Caki2 (cell line): ENCODE measurements around the gene KRTAP1-5. TPM values are rescaled to one million over a fixed set of nuclear protein-coding genes. Genes with fewer than 3 reads are reported as not detected.
"Not testable (repeated sequence)": the region's sequence is repeated elsewhere in the genome, so short reads cannot be mapped to it uniquely, and the experiment has no call there.

Experiments
- DNase-seq: peaks from one replicate; pipeline ENCODE4 v3.0.0-alpha.2; 2015; ENCODE audit warnings: low read depth
- in situ Hi-C: cut with HindIII; loops from 2 replicates; pipeline ENCODE4 v1.10.0; 2016; ENCODE audit warnings: low sequenced_read_pairs, low pct_unique_long_range_greater_than_20kb, mixed read lengths
- total RNA-seq: library from RNA; depleted of rRNA; stranded (reverse); fragments of >200 nt; shearing (Covaris generic); gene quantifications from 2 replicates; pipeline ENCODE4 v1.2.3, GENCODE V29; 2014; ENCODE audit warnings: low replicate concordance

Gene KRTAP1-5
- total RNA-seq, 1 experiment from 2014 or later: not detected

DNA sequence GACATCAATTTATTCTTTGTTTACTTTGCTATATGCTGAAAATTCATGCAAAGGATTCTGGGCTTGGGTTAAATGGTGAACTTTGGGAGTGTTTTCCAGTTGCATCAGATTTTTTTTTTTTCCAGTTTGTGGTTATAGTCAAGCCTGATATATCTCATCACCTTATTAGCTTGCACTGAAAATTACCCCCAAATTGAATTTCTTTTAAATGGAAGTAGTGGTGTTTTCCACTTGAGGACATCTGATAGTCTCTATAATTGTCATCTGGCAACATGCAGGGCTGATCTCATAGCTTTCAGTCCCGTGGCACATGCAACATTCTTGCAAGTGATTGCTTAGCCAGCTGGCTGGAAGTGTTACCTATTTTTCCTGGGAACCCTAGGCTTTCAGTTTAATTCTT, 13.4 kb downstream of the KRTAP1-5 start:
- no peak for DNase-seq
- in situ Hi-C loops: no loop called here

DNA sequence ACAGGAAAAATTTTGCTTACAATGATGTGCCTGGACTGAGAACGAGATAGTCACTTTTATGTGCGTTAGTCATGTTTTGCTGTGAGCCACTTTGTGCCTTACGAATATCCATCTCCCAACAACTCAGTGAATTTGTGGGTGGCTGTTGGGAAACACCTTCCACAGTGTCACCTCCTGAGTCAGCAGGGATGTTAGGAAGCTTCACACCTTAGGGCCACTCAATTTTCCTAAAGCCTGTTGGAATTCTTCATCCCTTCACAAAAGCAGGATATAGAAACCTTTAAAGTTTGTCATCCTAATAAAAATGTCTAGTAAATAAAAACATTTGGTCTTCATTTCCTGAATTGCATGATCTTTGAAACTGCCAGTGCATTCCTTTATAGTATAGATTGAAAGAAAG, 13.8 kb downstream of the KRTAP1-5 start:
- in situ Hi-C loops: no loop called here
- no peak for DNase-seq

DNA sequence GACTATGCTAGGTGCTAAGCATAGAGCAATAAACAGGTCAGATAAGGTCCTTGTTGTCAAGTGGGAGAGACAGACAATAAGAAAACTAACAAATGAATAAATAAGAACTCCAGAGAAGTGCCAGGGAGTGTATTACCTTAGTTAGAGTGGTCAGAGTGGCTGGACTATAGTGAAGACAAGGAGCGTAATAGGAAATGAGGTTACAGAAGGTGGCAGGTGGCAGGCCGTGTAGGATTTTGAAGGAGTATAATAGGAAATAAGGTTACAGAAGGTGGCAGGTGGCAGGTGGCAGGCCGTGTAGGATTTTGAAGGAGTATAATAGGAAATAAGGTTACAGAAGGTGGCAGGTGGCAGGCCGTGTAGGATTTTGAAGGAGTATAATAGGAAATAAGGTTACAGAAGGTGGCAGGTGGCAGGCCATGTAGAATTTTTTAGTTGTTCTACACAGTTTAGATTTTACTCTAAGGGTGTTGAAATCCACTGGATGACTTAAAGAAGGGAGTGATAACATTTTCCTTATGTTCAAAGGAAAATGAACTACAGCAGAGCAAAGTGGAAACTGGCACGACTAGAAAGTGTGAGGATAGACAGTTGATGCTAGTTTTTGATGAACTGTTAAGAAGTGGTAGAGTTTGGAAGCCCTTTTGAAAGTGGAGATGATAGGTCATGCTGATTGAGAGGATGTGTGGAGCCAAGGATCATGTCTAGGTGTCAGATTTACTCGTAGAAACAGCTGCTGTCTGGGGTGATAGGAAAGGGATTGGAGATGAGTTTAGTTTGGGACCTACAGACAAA, 14.5 kb downstream of the KRTAP1-5 start:
- in situ Hi-C loops: no loop called here
- no peak for DNase-seq

DNA sequence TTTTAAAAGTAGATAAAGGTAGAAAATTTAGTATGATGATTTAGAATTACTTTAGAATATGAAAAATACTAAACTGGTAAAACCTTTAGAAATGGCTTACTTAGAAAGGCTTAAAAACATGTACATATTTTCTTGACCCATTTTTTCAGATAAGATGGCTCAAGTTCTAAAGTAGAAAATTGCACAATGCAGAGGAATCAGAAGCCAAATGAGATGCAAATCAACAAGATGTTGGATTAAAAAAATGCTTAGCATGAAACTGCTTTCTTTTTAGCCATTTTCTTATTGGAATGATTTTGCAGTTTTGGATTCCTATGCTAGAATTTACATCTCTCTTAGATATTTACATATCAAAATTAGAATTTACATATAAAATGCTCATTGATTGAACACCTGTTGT, 16.6 kb downstream of the KRTAP1-5 start:
- in situ Hi-C loops: no loop called here
- DNase-seq: no peak

DNA sequence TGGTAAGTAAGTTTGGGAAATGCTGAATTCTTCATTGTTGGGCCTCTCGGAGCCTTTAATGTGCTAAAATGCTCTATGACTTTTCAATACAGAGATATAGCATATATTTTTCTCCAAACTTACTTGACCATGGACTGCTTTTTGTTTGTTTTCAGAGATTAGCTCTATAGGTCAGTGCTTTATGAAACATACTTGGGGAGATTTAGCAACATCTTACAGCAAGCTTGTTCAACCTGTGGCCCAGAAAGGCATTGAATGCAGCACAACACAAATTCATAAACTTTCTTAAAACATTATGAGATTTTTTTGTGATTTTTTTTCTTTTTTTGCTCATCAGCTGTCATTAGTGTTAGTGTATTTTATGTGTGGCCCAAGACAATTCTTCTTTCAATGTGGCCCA, 17.1 kb downstream of the KRTAP1-5 start:
- DNase-seq: no peak
- in situ Hi-C loops: no loop called here

DNA sequence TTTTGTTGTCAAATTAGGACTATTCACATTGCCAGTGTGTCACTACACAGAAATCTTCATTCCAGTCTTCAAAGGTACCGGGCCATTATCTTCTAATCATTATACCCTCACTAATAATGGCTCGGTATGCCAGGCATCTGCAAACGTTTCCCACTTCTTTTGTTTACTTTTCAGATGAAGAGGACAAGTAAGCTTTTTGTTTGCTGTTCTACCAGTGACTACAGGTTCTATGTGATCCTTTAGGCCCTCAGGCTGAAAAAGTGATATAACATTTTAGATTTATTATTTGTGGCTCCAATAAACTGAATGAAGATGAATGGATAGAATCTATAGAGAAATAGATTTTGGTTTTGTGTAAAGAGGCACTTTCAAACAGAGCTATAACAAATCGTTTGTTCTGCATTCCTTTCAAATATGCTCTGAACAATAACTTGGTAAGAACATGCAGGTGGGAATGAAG, 17.7 kb downstream of the KRTAP1-5 start:
- in situ Hi-C loops: no loop called here
- DNase-seq: no peak

DNA sequence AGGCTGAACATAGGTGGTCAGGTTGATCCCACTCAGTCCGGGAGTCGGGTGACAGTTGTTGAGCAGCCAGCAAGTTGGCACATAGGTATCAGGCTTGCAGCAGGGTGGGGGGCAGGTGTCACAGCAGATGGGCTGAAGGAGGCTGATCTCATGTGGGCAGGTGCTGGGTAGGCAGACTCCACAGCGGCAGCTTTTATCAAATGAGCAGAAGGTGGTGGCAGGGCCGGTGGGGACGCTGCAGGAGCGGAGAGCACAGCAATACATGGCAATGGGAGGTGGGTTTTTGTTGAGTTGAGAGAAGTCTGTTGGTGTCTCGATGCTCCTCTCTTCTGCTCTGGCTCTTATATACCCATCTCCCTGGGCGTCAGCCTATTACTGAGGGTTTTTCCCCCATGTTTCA, 18.2 kb downstream of the KRTAP1-5 start, which contains the start of gene KRTAP3-1:
Gene KRTAP3-1, minus strand, starts transcription at position 318 of the 400 bp plus-strand sequence. Its CDS starts 54 bp downstream, at position 264.
- no peak for DNase-seq
- in situ Hi-C loops: no loop called here

DNA sequence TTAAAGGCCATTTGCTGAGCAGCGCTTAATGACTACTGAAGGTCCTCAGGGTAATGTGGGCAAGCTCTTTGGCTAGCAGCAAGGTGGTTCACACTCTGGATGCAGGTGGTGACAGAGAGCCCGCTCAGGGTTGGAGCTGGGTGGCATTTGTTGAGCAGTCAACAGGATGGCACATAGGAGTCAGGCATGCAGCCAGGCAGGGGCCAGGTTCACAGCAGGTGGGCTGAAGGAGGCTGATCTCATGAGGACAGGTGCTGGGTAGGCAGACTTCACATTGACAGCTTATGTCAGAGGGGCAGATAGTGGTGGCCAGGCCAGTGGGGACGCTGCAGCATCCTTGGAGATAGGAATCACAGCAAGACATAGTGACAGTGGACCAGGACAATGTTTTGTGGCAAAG, 22.6 kb downstream of the KRTAP1-5 start:
- in situ Hi-C loops: no loop called here
- no peak for DNase-seq

DNA sequence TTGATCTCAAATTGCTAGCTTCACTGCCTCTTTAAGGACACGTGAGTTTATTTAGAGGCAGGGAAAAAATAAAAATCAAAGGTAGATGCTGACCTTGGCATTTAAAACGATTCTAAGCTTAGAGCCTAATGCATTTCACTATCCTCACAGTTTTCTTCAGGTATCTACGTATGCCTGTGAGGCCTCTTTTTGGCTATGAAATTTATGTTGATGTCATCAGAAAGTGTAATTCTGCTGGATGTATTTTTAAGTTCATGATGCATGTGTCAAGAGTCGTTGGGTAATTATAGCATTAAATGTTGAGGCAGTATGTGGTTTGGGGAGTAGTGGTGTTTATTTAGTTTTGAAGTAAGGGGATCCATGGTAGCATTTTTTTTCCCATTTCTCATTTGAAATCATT, 23.1 kb downstream of the KRTAP1-5 start:
- DNase-seq: no peak
- in situ Hi-C loops: no loop called here

DNA sequence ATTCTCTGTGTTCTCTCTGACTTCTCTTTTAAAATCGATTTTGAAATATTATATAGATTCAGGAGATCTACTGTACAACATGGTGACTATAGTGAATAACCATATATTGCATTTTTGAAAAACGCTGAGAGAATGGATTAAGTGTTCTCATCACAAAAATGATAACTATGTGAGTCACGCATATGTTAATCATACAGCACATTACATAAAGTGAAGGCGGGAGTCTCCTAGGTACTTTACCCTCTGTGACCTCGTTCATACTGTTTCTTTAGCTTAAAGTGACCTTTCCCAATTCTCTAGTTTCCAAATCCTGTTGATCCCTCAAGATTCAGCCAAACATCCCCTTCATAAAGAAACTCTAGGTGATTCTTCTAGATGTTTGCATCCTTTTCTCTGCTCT, 24.2 kb downstream of the KRTAP1-5 start:
- in situ Hi-C loops: no loop called here
- no peak for DNase-seq

DNA sequence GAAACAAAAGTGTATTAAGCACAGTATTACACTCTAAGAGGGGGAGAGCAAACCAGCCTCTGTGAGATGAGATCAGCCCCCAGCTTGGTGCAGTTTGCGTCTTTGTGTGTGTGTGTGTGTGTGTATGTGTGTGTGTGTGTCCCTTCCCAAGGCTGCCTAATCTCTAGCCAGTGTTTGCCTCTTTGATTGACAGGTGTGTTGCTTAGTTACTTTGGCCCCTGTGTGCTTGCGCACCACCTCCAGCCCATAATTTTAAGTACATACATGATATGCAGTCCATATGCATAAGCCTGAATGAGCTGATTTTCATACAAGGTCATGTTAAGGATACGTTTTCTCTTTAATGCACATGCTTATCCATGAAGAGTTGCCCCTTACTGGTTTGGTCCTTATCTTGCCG, 25.2 kb downstream of the KRTAP1-5 start:
- in situ Hi-C loops: no loop called here

DNA sequence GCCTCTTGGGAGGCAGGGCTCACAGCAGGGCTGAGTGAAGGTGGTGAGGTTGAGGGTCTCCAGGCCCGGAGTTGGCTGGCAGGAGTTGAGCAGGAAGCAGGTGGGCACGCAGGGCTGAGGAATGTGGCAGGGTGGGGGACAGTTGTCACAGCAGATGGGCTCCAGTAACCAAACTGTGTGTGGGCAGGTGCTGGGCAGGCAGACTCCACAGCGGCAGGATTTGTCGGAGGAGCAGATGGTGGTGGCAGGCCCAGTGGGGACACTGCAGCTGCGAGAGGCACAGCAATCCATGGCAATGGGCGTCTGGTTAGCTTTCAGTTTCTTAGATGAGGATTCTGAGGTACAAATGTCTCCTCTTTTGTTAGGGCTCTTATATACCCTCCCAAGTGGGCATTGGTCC, 27.4 kb downstream of the KRTAP1-5 start, which contains the start of gene KRTAP3-2:
Gene KRTAP3-2, minus strand, starts transcription at position 344 of the 400 bp plus-strand sequence. Its CDS starts 53 bp downstream, at position 291.
- DNase-seq, in situ Hi-C loops: not testable (repeated sequence)

More for the DNA sequence above, 25.2 kb downstream of the KRTAP1-5 start:
- no peak for DNase-seq

DNA sequence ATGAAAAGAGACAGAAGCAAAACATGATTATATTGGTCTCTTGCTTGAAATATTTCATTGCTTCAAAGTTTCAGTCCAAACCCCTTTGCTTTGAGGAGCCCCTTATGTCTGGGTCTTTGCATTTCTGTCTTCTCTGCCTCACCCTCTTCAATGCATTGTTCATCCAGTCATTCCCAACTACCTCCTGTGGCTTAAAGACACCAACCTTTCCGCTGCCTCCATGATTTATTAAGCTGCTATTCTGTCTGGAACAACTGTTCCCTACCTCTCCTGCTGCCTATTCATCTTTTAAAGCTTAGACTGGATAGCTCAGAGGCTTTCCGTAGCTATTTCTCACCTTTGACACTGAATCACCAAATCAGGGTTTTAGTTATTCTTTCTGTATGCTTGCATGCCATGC, 29.6 kb downstream of the KRTAP1-5 start:
- DNase-seq: no peak
- in situ Hi-C loops: no loop called here

DNA sequence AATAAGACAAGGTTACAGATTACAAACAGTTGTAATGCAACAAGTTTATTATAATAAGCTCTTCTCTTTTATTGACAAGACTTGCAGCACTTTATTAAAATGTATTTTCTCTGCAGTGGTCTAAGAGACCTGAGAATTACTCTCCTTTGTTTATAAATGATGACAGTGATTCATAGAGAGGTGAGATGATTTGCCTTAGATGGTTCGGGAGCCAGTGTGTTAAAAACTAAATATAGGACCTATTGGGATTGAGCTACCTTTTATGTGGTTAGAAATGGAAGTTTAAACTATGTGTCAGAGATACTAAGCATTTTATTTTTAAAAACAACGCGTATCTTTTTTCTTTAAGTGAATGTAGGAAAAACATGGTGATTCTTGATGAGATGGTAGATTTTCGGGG, 30.2 kb downstream of the KRTAP1-5 start:
- in situ Hi-C loops: no loop called here
- no peak for DNase-seq

DNA sequence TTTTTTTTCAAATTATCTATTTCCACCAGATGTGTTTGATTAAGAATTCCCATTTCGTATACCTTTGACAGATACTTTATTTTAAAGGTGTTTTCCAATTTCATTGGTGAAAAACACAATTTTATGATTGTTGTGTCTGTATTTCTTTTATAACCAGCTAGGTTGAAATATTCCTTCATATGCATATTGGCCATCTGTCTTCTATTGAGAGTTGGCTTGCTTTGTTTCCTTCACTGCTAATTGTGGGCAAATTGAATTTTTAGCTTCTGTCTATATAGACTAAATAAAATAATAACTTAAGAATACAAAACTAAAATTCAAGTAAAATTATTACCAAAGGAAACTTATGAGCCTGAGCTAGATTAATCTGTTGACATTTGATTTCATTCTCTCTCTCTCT, 31.9 kb downstream of the KRTAP1-5 start:
- DNase-seq: no peak
- in situ Hi-C loops: no loop called here

DNA sequence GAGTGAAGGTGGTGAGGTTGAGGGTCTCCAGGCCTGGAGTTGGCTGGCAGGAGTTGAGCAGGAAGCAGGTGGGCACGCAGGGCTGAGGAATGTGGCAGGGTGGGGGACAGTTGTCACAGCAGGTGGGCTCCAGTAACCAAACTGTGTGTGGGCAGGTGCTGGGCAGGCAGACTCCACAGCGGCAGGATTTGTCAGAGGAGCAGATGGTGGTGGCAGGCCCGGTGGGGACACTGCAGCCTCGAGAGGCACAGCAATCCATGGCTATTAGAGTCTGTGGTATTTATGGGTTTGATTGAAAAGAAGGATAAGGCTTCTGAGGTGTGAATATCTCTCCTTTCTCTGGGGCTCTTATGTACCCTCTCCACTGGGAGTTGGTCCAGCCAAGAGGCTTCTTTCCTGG, 33.2 kb downstream of the KRTAP1-5 start, which contains the start of gene KRTAP3-3:
Gene KRTAP3-3, minus strand, starts transcription at position 326 of the 400 bp plus-strand sequence. Its CDS starts 67 bp downstream, at position 259.
- DNase-seq: no peak
- in situ Hi-C loops: no loop called here

DNA sequence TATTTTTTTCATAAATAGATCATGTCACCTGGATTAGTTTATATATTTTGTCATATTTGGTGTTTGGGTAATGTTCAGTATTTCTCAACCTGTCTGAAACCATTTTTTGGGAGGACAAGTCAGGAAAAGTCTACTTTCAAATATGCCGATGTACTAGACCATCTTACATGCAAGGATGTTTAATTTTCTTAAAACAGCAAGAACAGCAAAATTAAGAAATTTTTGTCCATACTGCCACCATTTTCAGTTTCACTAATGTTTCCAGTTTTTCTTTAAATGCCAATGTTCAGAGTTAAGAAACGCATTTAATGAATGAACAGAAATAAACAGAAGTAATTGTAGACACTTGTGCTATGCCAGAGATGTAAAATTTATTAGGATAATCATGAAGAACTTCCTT, 33.9 kb downstream of the KRTAP1-5 start:
- in situ Hi-C loops: no loop called here

DNA sequence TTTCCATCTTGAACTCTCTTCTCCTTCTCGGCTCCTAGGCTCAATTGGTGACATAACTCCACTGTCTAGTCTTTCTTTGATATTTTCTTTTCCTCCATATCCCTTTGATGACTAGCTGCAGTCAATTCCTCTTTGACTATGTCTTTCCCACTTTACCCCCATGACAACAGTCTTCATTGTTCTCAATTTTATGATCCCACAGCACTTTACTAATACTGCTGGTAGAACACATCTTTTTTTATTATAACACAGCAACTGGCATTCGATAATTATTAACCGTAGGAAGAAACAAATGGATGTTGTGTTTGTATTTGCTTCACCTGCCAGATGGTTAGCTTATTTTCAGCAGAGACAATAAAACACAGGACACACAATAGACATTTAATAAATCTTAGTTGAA, 34.3 kb downstream of the KRTAP1-5 start:
- in situ Hi-C loops: no loop called here
- DNase-seq: no peak

More for the DNA sequence above, 33.9 kb downstream of the KRTAP1-5 start:
- DNase-seq: no peak

DNA sequence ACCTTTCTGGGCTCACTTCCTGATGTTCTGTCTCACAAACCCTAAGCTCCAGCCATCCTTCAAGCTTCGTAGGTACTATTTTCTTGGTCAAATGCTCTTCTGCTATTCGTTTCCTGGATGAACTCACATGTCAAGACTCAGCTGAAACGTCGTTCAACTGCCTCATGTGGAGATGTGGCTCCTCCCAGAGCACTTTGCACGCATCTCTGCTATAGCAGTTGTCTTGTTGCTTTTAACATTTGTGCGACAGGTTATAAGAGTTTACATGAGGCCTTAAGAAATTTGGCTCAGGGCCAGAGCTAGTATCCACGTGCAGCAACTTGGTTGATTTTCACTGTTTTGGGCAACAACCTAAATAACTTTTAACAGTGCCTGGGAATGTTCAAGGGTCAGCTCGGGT, 40.1 kb downstream of the KRTAP1-5 start:
- in situ Hi-C loops: no loop called here
- no peak for DNase-seq

DNA sequence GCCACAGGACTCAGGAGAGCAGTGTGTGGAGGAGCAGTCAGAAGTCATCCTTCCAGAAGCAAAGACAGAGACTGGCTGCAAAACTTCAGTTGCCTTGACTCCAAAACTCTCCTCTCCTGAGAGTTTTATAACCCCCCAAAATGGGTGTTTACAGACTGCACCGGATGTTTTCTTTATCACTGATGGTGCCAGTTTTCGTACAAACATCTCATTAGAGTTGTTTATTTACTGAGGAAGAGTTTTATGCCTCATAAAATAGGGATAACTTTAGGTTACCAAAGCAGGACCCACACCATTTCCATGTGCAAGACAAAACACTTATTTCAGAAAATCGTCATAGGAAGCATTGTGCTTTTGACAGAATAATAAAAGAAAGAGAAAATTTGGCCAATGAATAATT, 42.8 kb downstream of the KRTAP1-5 start, which contains the start of gene KRT40:
Gene KRT40, minus strand, starts transcription at position 101 of the 400 bp plus-strand sequence. Its CDS starts 53 bp downstream, at position 48.
- in situ Hi-C loops: no loop called here
- no peak for DNase-seq
